Peyer's patch (tissue), 4 donors: ENCODE data around the gene TGDS. TPM values are rescaled to one million over a fixed set of nuclear protein-coding genes. Genes with fewer than 3 reads are reported as not detected.

Source experiments
- DNase-seq, 3 donors: peaks; one replicate each; pipeline ENCODE4 v3.0.0-alpha.2; 2017 to 2019
- H3K27ac ChIP-seq, 4 donors: fragments of 200-600 bp; sonication (generic); one replicate each; pipeline ENCODE4 v1.5.1; 2016 to 2019
- H3K27me3 ChIP-seq, 2 donors: fragments of 200-600 bp; sonication (generic); one replicate each; pipeline ENCODE4 v1.5.1; 2019
- H3K36me3 ChIP-seq, 3 donors: fragments of 200-600 bp; sonication (generic); one replicate each; pipeline ENCODE4 v1.5.1; 2016 to 2019
- H3K4me1 ChIP-seq, 4 donors: fragments of 200-600 bp; sonication (generic); one replicate each; pipeline ENCODE4 v1.5.1; 2016 to 2019
- H3K4me3 ChIP-seq, 4 donors: fragments of 200-600 bp; sonication (generic); 1 replicate in 3 of 4; 2 replicates in 1 of 4; pipeline ENCODE4 v1.5.1; 2016 to 2019; ENCODE audit warnings: mild to moderate bottlenecking in 1 of 4
- H3K9me3 ChIP-seq, 4 donors: fragments of 200-600 bp; sonication (generic); one replicate each; pipeline ENCODE4 v1.5.1; 2016 to 2019; ENCODE audit warnings: mild to moderate bottlenecking in 1 of 4
- CTCF ChIP-seq, 6 experiments: fragments of 450-650 bp in 4 of 6; fragments of 200-600 bp in 2 of 6; sonication (generic) in 1 of 6; IDR thresholded peaks; one replicate each; pipeline ENCODE4 v1.5.1; 2017 to 2019; ENCODE audit warnings: antibody characterized with exemption in 6 of 6, mild to moderate bottlenecking in 3 of 6, moderate library complexity in 1 of 6
- POLR2A ChIP-seq, 2 donors: fragments of 450-650 bp; IDR thresholded peaks; one replicate each; pipeline ENCODE4 v1.5.1; 2017; ENCODE audit warnings: antibody characterized with exemption in 2 of 2, mild to moderate bottlenecking in 2 of 2, moderate library complexity in 2 of 2
- total RNA-seq, 4 donors: library from RNA; depleted of rRNA; stranded (reverse); fragments of >200 nt; gene quantifications; one replicate each; pipeline ENCODE4 v1.1.0, GENCODE V29; 2016

TGDS gene
- total RNA-seq, 4 donors from 2014 or later, result 4.9 to 30.5 (median 11.4) TPM

GRCh38 chr13:94596575-94596971, 621 bp upstream of the TGDS start:
- no peaks in the 10 kb centered on the region for H3K9me3 ChIP-seq
- H3K4me1 ChIP-seq, result peaks cover 0 to 16% (median 4%) of the 10 kb centered on the region in 4 donors
- H3K36me3 ChIP-seq, result peaks cover 0 to 12% (median 0%) of the 10 kb centered on the region in 3 donors
- H3K27me3 ChIP-seq, result no peaks in the 10 kb centered on the region
- peak overlapping the region in 2 of 4 donors; percentile 74 to 78 for H3K27ac ChIP-seq
- TF ChIP-seq POLR2A (IDR thresholded peaks at IDR 0.05) (no peak), CTCF (IDR thresholded peaks at IDR 0.05) (no peak)
- peak overlapping the region; percentile 71 to 96 (median 78) for H3K4me3 ChIP-seq
- no peak for DNase-seq

- peaks cover 0 to 25% (median 0%) of the 10 kb centered on the region in 3 donors for H3K36me3 ChIP-seq
- H3K9me3 ChIP-seq, result no peaks in the 10 kb centered on the region
- H3K27me3 ChIP-seq, result no peaks in the 10 kb centered on the region
- H3K27ac ChIP-seq, result peak overlapping the region; percentile 74 to 83 (median 80)
- DNase-seq, result peak; percentile 32 to 61 (median 55)
- TF ChIP-seq CTCF (IDR thresholded peaks at IDR 0.05), result no peak
- TF ChIP-seq POLR2A (IDR thresholded peaks at IDR 0.05), result no peak
- H3K4me3 ChIP-seq, result peak overlapping the region; percentile 71 to 96 (median 78)
- H3K4me1 ChIP-seq, result peaks cover 0 to 16% (median 4%) of the 10 kb centered on the region in 4 donors
These were observed 677 bp downstream of the TGDS start for GRCh38 chr13:94595001-94595949.

- no peak overlapping the region for H3K27ac ChIP-seq
- peaks cover 0 to 38% (median 0%) of the 10 kb centered on the region in 3 donors for H3K36me3 ChIP-seq
- no peaks in the 10 kb centered on the region for H3K9me3 ChIP-seq
- DNase-seq, result no peak
- no peak overlapping the region for H3K4me3 ChIP-seq
- TF ChIP-seq CTCF (IDR thresholded peaks at IDR 0.05), result no peak
- TF ChIP-seq POLR2A (IDR thresholded peaks at IDR 0.05), result no peak
- peaks cover 0 to 16% (median 4%) of the 10 kb centered on the region in 4 donors for H3K4me1 ChIP-seq
- no peaks in the 10 kb centered on the region for H3K27me3 ChIP-seq
These were observed 5.2 kb downstream of the TGDS start for GRCh38 chr13:94590744-94591143.

- TF ChIP-seq CTCF (IDR thresholded peaks at IDR 0.05) (no peak), POLR2A (IDR thresholded peaks at IDR 0.05) (no peak)
- Histone ChIP-seq H3K27me3 (no peaks in the 10 kb centered on the region), H3K9me3 (no peaks in the 10 kb centered on the region), H3K36me3 (peaks cover 0 to 45% (median 0%) of the 10 kb centered on the region in 3 donors), H3K4me3 (no peak overlapping the region), H3K27ac (no peak overlapping the region), H3K4me1 (no peaks in the 10 kb centered on the region)
- DNase-seq, result no peak
These were observed 7.4 kb downstream of the TGDS start for GRCh38 chr13:94588541-94588940.

- H3K27ac ChIP-seq, result no peak overlapping the region
- H3K4me3 ChIP-seq, result no peak overlapping the region
- no peak for DNase-seq
- no peaks in the 10 kb centered on the region for H3K4me1 ChIP-seq
- TF ChIP-seq CTCF (IDR thresholded peaks at IDR 0.05), result no peak
- no peak for TF ChIP-seq POLR2A (IDR thresholded peaks at IDR 0.05)
- peaks cover 0 to 50% (median 0%) of the 10 kb centered on the region in 3 donors for H3K36me3 ChIP-seq
- H3K27me3 ChIP-seq, result no peaks in the 10 kb centered on the region
- no peaks in the 10 kb centered on the region for H3K9me3 ChIP-seq
These were observed 9.6 kb downstream of the TGDS start for GRCh38 chr13:94586371-94586770.
